ENCODE data around the gene MSRB1. TPM values are rescaled to one million over a fixed set of nuclear protein-coding genes. Genes with fewer than 3 reads are reported as not detected.

Gene MSRB1
- total RNA-seq, 1 donor from 2014 or later, result 32.7 TPM

DNA sequence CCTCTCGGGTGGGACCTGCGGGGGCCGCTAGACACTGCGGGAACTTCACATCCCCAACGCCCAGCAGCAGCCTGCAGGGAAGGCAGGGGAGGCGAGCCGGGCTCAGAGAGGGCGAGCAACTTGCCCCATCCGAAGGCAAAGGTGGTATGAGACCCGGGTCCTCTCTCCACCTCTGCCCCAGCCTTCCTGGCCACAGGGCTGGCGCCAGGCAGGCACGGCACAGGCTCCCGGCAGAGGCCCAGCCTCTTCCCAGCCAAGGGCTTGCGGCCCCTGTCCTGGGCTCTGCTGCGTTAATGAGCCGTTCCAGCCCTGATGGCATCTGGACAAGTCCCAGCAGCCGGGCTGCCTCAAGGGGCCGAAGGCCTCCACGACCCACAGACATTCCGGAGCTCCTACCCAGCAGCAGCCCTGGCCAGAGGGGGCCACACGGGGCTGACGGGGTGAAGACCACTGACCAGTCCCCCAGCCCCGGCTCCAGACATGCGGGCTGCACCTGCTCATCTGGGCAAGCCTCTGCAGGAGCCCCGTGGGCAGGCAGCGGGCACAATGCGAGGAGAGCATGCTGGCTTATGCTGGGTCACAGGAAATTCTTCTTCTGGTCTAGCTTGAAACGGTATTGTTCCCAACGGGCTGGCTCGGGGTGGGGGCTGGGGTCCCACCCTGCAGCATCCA is 23.5 kb downstream of the MSRB1 start:
- H3K27me3 ChIP-seq (ENCODE audit: low read depth), result peaks cover 99% of the 10 kb centered on the region
- H3K4me3 ChIP-seq, result no peak overlapping the region
- intact Hi-C loops (cut with micrococcal nuclease), result no loop called here
- no peaks in the 10 kb centered on the region for H3K9me3 ChIP-seq (replicated peaks)
- no peak for TF ChIP-seq CTCF (IDR thresholded peaks at IDR 0.05; ENCODE audit: borderline replicate concordance)
- peaks cover 13% of the 10 kb centered on the region for H3K4me1 ChIP-seq
- H3K27ac ChIP-seq (replicated peaks), result no peak overlapping the region
- no peaks in the 10 kb centered on the region for H3K36me3 ChIP-seq
- DNase-seq, result no peak

GRCh38 chr16:1918351-1919326 is 24.4 kb downstream of the MSRB1 start, which contains the start of gene HS3ST6:
HS3ST6 (minus strand) TSS chr16:1918415; CDS start chr16:1918323, 92 bp downstream.
- Histone ChIP-seq H3K27me3 (ENCODE audit: low read depth) (peaks cover 99% of the 10 kb centered on the region), H3K9me3 (replicated peaks) (no peaks in the 10 kb centered on the region), H3K36me3 (no peaks in the 10 kb centered on the region), H3K4me3 (peak within 1 kb of the TSS; percentile 37), H3K27ac (replicated peaks) (no peak within 1 kb of the TSS), H3K4me1 (peaks cover 10% of the 10 kb centered on the region)
- intact Hi-C loops (cut with micrococcal nuclease), result no loop called here
- no peak for TF ChIP-seq CTCF (IDR thresholded peaks at IDR 0.05; ENCODE audit: borderline replicate concordance)
- no peak for DNase-seq

- Histone ChIP-seq H3K27ac (replicated peaks) (no peak overlapping the region), H3K36me3 (no peaks in the 10 kb centered on the region), H3K9me3 (replicated peaks) (no peaks in the 10 kb centered on the region), H3K27me3 (ENCODE audit: low read depth) (peaks cover 97% of the 10 kb centered on the region), H3K4me1 (peaks cover 8% of the 10 kb centered on the region), H3K4me3 (peak overlapping the region; percentile 37)
- no peak for DNase-seq
- TF ChIP-seq CTCF (IDR thresholded peaks at IDR 0.05; ENCODE audit: borderline replicate concordance), result no peak
- intact Hi-C loops (cut with micrococcal nuclease), result no loop called here
Measured at GRCh38 chr16:1917665-1918350, 25.2 kb downstream of the MSRB1 start.

- no peaks in the 10 kb centered on the region for H3K36me3 ChIP-seq
- intact Hi-C loops (cut with micrococcal nuclease), result no loop called here
- no peak overlapping the region for H3K4me3 ChIP-seq
- H3K27me3 ChIP-seq (ENCODE audit: low read depth), result peaks cover 96% of the 10 kb centered on the region
- H3K9me3 ChIP-seq (replicated peaks), result no peaks in the 10 kb centered on the region
- peaks cover 8% of the 10 kb centered on the region for H3K4me1 ChIP-seq
- DNase-seq, result no peak
- H3K27ac ChIP-seq (replicated peaks), result no peak overlapping the region
- TF ChIP-seq CTCF (IDR thresholded peaks at IDR 0.05; ENCODE audit: borderline replicate concordance), result no peak
Measured at GRCh38 chr16:1917056-1917664, 25.8 kb downstream of the MSRB1 start.

DNA sequence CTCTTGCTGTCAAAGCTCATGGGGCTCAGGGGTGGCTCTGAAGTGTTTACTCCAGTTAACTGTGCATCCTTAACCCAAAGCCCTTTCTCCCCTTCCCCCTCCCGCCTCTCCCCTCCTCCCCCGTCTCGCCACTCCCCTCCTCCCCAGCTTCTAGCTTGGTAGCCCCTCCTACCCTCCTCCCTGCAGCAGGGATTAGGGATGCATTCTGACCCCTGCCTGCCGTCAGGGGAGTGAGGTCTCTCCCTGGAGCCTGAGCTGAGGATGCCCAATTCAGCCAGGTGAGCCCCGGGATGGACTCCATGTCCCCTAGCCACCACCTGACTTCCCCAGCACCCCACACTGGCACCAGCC is 26.4 kb downstream of the MSRB1 start:
- Histone ChIP-seq H3K27me3 (ENCODE audit: low read depth) (peaks cover 95% of the 10 kb centered on the region), H3K36me3 (no peaks in the 10 kb centered on the region), H3K27ac (replicated peaks) (no peak overlapping the region), H3K4me3 (no peak overlapping the region), H3K4me1 (peaks cover 8% of the 10 kb centered on the region), H3K9me3 (replicated peaks) (no peaks in the 10 kb centered on the region)
- no peak for TF ChIP-seq CTCF (IDR thresholded peaks at IDR 0.05; ENCODE audit: borderline replicate concordance)
- DNase-seq, result no peak
- intact Hi-C loops (cut with micrococcal nuclease), result no loop called here

Data from left ventricle myocardium inferior (tissue), 1 donor.